GM12892 (cell line): ENCODE results near the gene DGKI.

Source experiments
- POLR2A ChIP-seq: IDR thresholded peaks from 2 replicates; pipeline ENCODE4 v1.6.1; 2011; ENCODE audit warnings: low read depth, low read length, control low read depth
- POLR2AphosphoS5 ChIP-seq: IDR thresholded peaks from 2 replicates; pipeline ENCODE4 v1.6.1; 2011; ENCODE audit warnings: low read depth, low read length, control low read depth

GRCh38 chr7:137386966-137387365, 459.8 kb downstream of the DGKI start:
- TF ChIP-seq POLR2A (no peak), POLR2AphosphoS5 (no peak)
